ENCODE results near the gene PFN3.
"Not testable (repeated sequence)": the region's sequence is repeated elsewhere in the genome, so short reads cannot be mapped to it uniquely, and the experiment has no call there.

The PFN3 gene

DNA sequence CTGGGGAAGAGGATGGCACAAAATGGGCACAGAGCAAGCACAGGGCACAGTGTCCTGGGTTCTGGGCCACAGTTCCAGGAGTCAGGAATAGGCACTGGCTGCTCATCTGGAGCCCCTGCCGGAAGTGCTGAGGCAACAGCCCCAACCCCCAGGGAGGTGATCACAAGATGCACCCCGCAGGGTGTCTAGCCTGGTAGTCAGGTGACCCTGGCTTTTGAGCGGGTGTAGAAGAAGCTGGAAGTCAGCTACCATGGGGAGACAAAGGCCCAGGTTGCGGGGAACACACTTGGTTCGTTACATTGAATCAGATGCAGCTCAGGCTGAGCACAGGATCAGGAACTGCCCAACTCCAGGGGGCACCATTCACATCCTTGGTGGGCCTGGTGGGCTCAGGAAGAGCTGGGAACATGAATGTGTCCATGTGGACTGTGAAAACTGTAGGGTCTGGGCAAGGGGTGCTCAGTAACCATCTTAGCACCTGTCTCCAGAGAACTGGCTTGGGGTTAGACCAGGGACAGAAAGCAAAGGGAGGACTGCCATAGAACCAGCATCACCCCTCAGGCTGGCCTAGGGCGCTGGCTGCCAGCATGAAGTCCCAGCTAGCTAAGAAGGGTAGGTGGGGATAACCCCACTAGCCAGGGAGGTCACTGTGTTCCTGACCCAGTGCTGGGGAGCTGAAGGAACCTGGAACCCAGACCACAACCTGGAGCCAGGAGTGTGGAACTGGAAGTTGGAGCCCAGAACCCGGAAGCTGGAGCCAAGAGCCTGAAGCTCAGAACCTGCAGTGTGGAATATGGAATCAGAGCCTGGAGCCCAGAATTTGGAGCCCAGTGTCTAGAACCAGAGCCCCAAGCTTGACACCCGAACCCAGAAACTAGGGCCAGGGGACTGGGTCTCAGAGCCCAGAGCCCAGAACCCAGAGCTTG, 22.3 kb downstream of the PFN3 start:
- no peak overlapping the region for H3K27ac ChIP-seq

DNA sequence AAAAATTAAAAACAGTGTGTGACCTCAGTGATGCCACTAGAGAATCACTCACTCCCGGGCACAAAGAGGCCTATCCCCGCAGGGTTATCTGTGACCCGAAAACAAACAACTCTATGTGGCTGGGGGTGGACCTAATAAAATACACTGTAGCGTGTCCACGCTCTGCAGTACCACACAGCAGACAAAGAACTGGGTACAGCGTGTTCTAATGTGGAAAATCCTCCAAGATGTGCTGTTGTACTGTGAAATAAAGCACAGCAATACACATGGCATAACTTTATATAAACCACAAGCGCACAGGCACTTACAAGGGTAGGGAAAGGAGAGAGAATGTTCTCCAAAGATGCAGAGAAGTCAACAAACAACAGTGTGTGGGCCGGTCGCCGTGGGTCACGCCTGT, 24.4 kb downstream of the PFN3 start:
- no peak overlapping the region for H3K27ac ChIP-seq
- DNase-seq (ENCODE audit: low read depth, low spot score), result no peak

More for the DNA sequence above, 22.3 kb downstream of the PFN3 start:
- no peak for DNase-seq (ENCODE audit: low read depth, low spot score)

DNA sequence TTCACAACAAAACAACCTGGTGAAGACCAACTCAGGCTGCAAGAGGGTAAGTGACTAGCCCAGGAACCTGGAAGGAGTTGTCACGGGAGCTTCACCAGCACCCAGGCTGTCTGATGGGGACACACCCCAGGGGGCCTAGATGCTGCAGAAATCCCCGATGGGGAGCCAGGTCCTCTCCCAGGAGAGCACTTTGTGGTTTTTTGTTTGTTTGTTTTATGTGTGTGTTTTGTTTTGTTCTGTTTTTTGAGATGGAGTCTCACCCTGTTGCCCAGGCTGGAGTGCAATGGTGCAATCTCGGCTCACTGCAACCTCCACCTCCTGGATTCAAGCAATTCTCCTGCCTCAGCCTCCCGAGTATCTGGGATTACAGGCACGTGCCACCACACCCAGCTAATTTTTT, 24.9 kb downstream of the PFN3 start:
- H3K27ac ChIP-seq; DNase-seq (ENCODE audit: low read depth, low spot score): not testable (repeated sequence)

DNA sequence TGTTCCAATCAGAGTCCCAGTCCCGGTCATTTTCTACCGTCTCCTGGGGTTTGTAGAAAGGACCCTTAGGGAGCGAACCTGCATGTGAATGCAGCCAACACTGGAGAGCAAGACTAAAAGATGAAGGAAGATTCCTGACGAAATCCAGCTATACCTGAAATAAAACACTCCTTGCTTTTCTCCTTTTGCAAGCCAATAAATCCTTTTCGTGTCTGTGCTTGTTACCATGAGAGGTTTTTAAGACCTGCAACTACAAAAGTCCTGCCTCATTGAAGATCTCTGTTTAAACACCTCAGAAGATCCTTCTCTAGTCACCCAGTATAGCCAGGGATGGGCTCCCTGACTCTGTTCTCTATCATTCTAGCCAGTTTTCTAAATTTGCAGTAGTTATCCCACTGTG, 26.2 kb downstream of the PFN3 start:
- no peak overlapping the region for H3K27ac ChIP-seq

DNA sequence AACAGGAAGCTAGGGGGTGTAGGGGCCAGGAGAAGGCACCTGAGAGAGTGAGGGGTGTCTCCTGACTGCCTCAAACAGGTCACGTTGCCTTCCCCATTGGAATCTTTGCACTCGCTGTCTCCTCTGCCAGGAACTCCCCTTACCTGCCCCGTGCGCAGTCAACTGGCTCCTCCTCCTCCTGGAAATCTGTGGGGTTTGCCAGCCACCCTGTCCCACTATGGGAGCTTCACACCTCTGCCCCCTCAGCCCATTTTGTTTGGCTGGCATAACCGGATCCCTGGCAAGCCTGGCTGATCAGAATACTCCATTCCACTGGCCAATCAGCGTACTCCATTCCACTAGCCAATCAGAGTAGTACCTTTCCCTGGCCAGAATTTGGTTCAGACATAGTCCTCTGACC, 26.7 kb downstream of the PFN3 start:
- no peak for DNase-seq (ENCODE audit: low read depth, low spot score)
- no peak overlapping the region for H3K27ac ChIP-seq

More for the DNA sequence above, 26.2 kb downstream of the PFN3 start:
- DNase-seq (ENCODE audit: low read depth, low spot score), result no peak

DNA sequence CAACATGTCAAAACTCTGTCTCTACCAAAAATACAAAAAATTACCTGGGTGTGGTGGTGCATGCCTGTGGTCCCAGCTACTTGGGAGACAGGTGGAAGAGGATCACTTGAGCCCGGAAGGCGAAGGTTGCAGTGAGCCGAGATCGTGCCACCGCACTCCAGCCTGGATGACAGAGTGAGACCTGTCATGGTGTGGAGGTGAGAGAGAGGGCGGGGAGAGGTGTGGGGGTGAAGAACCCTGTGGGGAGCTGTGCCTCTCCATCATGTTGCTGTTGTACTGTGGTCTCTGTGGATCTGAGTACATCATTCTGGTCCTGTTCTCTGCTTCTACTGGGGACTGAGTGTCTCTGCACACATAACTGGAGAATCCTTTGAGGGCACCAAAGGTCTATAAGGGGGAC, 27.6 kb downstream of the PFN3 start:
- H3K27ac ChIP-seq, result no peak overlapping the region
- DNase-seq (ENCODE audit: low read depth, low spot score), result no peak

DNA sequence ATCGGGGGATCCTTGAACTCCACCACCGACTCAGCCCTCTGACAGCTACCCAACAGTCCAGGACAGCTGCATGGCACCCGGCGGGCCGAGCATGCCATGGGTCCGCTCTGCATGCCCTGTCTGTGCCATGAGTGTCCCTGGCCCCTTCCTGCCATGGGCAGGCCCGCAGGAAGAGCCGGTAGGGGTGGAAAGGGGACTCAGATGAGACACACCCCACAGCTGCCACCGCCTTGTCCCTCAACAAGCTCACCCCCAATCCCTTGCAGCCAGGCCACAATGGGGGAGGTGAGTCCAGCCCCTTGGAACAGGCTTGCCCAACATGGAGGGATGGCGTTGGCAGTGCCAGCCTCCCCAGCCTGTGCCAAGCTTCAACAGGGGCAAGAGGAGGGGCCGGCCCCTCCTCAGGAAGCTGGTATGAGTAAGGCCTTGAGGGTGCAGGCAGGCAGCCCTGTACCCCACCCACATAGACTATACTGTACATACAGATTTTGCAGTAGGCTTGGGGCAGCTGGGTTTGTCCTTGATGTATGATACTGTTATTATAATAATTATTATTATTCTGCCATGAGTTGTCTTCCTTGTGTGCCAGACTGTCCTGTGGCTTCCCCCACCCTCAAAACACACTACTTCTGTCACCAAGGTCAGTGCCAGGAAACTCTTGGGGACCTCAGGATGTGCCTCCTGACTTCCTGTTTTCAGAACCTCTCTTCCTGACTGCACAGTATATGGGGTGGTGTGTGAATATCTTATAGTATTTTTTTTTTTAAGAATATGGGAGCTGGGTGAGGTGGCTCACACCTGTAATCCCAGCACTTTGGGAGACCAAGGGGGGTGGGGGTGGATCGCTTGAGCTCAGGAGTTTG, 28.2 kb downstream of the PFN3 start:
- DNase-seq (ENCODE audit: low read depth, low spot score), result no peak
- H3K27ac ChIP-seq, result no peak overlapping the region

DNA sequence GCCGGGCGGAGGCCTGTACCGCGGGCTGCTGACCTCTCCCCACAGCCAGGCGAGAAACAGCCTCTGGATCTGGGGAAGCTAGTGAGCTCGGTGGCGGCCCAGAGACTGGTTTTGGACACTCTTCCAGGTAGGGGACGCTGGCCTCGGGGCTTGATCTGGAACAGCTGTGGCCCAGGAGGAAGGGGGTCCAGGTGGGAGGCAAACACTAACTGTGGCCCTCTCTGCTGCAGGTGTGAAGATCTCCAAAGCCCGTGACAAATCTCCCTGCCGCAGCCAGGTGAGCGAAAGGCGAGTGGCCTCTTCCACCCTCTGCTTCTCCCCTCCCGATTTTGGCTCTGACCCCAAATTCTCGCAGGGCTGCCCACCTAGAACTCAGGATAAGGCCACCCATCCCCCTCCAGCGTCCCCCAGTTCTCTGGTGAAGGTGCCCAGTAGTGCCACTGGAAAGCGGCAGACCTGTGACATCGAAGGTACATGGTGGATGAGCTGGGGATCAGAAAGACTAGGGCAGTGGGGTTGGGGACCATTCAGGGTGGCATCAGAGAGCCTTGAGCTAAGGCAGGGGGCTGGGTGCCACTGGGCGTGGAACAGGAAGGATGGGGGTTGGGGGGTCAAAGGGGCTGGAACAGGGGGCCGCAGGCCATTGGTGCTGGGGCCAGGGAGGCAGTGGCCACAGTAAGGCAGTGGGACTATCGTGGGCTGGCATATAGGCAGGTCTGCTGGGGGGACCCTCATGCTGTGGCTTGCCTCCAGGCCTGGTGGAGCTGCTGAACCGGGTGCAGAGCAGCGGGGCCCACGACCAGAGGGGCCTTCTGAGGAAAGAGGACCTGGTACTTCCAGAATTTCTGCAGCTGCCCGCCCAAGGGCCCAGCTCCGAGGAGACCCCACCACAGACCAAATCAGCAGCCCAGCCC, 29.1 kb downstream of the PFN3 start:
- DNase-seq (ENCODE audit: low read depth, low spot score), result no peak
- H3K27ac ChIP-seq, result peak overlapping the region; percentile 50

DNA sequence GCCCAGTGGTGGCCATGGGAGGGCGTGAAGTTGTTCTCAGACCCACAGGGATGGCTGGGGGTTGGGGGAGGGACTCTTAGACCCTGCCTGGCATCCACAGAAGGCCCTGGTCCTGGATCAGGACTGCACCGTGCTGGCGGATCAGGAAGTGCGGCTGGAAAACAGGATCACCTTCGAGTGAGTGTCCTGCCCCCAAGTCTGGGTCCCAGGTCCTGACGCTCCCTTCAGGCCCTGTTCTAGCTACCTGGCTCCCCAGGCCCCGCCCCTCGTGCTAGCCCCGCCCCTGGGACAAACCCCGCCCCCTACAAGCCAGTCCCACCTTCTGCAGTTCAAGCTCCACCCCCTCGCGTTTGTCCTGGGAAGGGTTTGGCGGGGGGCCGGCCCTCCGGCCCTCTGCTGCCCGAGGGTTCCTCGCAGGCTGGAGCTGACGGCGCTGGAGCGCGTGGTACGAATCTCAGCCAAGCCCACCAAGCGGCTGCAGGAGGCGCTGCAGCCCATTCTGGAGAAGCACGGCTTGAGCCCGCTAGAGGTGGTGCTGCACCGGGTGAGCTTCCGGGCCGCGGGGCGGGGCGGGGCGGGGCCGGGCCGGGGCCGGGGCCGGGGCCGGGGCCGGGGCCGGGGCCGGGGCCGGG, 29.9 kb downstream of the PFN3 start:
- DNase-seq (ENCODE audit: low read depth, low spot score), result no peak
- peak overlapping the region; percentile 50 for H3K27ac ChIP-seq

DNA sequence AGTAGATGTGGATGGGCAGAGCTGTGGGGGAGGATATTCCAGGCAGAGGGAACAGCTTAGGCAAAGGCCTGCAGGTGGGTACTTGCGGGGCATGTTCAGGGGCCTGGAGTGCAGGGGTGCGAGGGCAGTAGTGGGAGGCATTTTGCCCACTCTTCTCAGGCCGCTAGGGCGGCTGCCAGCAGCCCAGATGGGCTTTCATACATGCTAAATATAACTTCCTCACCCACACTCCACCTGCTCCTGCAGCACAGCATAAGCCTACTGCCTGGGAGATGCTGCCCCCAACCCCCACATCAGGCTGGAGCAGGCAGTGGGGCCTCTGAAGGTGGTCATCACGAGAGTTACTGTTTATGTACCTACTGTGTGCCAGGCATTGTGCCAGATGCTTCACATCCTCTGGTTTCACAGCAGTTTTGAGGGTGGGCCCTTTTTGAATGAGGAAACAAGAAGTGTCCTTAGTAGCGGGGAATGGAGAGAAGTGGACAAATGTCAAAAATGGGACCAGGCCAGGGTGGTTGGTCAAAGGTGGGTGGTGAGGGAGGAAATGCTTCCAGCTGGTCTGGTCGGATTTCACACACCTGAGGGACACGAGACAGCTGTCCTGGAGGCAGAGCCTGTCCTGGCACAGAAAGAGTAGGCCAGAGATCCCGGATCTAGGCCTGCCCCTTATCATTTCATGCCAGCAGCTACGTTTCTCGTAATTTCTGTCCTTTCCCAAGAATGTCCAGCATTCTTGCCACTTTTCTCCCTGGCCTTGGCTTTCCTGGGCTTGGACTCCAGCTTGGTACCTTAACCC, 30.6 kb downstream of the PFN3 start:
- no peak for DNase-seq (ENCODE audit: low read depth, low spot score)
- H3K27ac ChIP-seq, result no peak overlapping the region

DNA sequence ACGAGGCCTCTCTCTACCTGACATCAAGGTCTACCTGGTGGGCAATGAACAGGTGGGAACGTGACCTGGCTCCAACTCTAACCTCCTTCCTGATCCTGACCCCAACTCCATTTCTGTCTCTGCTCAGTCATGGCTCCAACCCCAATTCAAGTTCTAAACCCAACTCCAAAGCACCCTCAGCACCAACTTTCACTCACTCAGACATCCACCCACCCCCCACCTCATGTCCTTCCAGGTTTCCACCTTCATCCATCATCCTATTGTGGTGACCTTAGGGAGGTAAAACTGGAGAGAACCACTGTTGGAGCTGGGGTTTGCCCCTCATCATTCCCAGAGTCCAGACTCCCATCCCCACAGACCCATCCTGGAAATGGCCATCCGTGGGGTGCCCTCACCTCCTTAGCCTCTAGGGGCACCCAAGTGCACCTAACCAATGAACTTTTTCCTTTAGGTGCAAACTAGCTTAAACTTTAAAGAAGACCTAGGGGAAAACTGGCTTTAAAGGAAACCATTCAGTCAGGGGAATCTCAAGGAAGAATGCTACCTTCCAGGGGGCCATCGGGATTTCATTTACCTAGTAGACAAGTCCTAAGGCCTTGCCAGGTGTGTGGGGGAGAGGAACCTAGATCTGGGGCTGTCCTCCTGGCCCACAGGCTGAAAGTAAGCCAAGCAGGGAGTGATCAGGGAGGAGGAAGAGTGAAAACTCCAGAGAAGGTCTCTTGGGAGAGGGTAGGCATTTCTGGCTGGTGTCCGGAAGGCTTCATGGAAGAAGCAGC, 31.4 kb downstream of the PFN3 start:
- DNase-seq (ENCODE audit: low read depth, low spot score), result no peak
- H3K27ac ChIP-seq, result peak overlapping the region; percentile 15

DNA sequence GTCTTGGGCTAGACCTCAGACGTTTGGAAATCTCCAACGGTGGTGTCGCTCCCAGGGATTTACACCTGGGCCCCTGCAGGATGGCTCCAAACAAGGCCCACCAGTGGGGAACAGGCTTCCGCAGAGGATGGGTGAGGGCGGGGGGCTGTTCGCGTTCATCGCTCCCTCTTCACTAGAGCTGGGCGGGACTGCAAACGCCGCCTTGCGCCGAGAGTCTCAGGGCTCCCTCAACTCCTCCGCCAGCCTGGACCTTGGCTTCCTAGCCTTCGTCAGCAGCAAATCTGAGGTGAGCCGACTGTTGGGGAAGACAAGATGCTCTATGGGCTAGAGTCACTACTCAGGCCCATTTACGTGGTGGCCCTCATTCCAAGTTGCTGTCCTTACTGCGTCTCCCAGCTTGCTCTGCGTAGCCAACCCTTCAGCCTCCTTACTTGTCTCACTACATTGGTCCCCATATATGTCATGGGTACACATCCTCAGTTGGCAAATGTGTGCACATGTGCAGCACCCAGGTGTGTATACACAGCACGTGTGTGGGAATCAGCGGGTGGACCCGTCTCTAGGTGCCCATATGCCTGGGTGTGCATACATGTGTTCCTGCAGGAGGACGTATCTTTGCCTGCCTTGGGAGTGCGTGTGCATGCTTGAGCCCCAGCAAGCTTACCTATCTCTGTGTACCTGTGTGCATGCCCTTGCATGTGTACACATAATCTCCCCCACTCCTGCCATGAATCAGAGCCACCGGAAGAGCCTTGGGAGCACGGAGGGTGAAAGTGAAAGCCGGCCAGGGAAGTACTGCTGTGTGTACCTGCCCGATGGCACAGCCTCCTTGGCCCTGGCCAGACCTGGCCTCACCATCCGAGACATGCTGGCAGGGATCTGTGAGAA, 32.2 kb downstream of the PFN3 start:
- DNase-seq (ENCODE audit: low read depth, low spot score), result peak; percentile 49
- peak overlapping the region; percentile 15 for H3K27ac ChIP-seq

DNA sequence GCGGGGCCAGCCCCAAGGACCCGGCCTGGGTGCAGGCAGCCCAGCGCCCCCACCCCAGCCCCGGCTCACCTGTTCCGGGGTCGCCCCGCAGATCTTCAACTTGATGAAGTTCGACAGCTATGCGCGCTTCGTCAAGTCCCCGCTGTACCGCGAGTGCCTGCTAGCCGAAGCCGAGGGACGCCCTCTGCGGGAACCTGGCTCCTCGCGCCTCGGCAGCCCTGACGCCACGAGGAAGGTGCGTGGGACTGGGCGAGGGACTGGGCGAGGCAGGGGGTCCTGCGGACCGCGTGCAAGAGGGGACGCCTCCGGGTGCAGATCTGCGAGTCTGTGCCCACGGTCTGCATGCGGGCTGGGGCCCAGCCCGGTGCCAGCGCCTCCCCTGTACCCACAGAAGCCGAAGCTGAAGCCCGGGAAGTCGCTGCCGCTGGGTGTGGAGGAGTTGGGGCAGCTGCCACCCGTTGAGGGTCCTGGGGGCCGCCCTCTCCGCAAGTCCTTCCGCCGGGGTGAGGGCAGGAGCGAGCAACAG, 33.1 kb downstream of the PFN3 start:
- no peak overlapping the region for H3K27ac ChIP-seq
- DNase-seq (ENCODE audit: low read depth, low spot score), result no peak

DNA sequence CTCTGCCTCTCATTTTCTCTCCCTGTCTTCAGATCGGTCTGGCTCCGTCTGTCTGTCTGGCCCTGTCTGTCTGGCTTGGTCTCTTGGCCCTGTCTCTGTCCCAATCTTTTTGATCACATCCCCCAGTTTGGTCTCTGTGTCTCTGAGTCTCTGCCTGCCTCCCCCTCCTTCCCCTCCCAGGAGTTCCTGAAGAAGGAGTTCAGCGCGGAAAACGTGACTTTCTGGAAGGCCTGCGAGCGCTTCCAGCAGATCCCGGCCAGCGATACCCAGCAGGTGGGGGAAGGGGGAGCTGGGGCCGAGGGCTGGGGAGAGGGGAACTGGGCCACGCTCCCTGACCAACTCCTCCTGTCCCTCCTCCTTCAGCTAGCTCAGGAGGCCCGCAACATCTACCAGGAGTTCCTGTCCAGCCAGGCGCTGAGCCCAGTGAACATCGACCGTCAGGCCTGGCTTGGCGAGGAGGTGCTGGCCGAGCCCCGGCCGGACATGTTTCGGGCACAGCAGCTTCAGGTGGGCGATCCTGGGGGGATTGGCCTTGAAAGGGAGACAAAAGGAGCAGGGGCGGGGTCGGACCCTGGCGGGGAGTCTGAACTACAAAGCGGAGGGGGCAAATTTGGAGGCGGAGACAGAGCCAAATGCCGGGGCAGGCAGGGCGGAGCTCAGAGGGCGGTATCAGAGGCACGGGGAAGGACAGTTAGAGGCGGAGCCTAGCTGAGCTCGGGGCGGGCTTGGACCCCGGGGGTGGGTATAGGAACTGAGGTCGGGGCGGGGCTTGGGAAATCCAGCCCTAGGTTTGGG, 33.7 kb downstream of the PFN3 start:
- H3K27ac ChIP-seq, result peak overlapping the region; percentile 27
- no peak for DNase-seq (ENCODE audit: low read depth, low spot score)

DNA sequence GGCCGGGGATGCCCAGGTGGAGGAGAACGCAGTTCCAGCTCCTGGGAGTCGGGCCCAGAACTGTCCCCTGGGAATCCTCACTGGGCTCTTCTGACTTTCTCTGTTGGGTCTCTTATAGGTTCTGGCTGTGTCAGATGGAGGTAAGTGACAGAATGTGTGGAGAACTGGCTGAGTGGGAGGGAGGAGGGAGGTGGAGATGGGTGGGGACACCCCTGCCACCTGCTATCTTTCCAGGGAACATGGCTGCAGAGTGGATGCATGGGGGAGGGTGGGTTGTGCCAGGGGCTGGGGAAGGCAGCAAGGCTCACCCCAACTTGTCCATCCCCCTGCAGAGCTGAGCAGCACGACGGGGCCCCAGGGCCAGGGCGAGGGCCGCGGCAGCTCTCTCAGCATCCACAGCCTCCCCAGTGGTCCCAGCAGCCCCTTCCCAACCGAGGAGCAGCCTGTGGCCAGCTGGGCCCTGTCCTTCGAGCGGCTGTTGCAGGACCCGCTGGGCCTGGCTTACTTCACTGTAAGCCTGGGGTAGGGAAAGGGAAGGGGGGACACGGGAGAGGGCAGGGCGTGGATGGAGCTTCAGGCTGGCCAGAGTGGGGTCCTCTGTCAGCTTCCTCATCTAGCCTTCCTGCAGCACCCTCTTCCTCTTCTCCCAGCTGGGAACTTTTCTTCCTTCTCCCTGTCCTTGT, 34.5 kb downstream of the PFN3 start:
- no peak for DNase-seq (ENCODE audit: low read depth, low spot score)
- H3K27ac ChIP-seq, result no peak overlapping the region

Data from epithelial cell of prostate (primary cell).